HEK293 (cell line): ENCODE data around the gene C12orf42.

Experiments used
- CTCF ChIA-PET: fragments of 350-600 bp; formaldehyde crosslinking; extraction: SDS; loops from one replicate; lab custom pipeline; 2021; ENCODE audit warnings: antibody characterized with exemption; lab: Yijun Ruan, JAX
- POLR2A ChIA-PET: fragments of 300-600 bp; formaldehyde crosslinking; extraction: SDS; loops from one replicate; lab custom pipeline; 2020; ENCODE audit warnings: antibody characterized with exemption, inconsistent platforms; lab: Yijun Ruan, JAX
- H3K27ac ChIP-seq: fragments of 200-500 bp; sonication (Bioruptor generic); 2 replicates; pipeline ENCODE4 v1.5.1; 2014; ENCODE audit warnings: low read depth, low read length, control low read depth, inconsistent platforms; ENCODE audit errors: extremely low read depth
- H3K36me3 ChIP-seq, 2 experiments: fragments of 200-500 bp in 1 of 2; sonication (Bioruptor generic) in 1 of 2; 1 replicate in 1 of 2; 2 replicates in 1 of 2; pipeline ENCODE4 v1.5.1; 2014 to 2017; ENCODE audit warnings: inconsistent platforms in 2 of 2, low read length in 2 of 2; ENCODE audit not compliant: control insufficient read depth in 2 of 2, insufficient read depth in 1 of 2
- H3K4me1 ChIP-seq: fragments of 200-500 bp; sonication (Bioruptor generic); 2 replicates; pipeline ENCODE4 v1.5.1; 2014; ENCODE audit warnings: mild to moderate bottlenecking, low read length, inconsistent platforms; ENCODE audit not compliant: control insufficient read depth, insufficient read depth
- H3K4me3 ChIP-seq: 2 replicates; pipeline ENCODE4 v1.5.1; 2011; ENCODE audit warnings: low read depth, mild to moderate bottlenecking, control low read depth, low read length, moderate library complexity
- H3K9me3 ChIP-seq: fragments of 200-500 bp; sonication (Bioruptor generic); 2 replicates; pipeline ENCODE4 v1.5.1; 2014; ENCODE audit warnings: low read depth, low read length, inconsistent platforms; ENCODE audit not compliant: control insufficient read depth, insufficient read depth
- KLF1 ChIP-seq: fragments of 450-650 bp; formaldehyde crosslinking; IDR thresholded peaks from 2 replicates; pipeline ENCODE4 v1.5.1; 2016; ENCODE audit warnings: missing biosample characterization, missing genetic modification characterization
- YY1 ChIP-seq: fragments of 450-650 bp; formaldehyde crosslinking; IDR thresholded peaks from 2 replicates; pipeline ENCODE4 v1.5.1; 2018; ENCODE audit warnings: missing biosample characterization, missing genetic modification characterization
- ZBTB17 ChIP-seq: fragments of 450-650 bp; formaldehyde crosslinking; IDR thresholded peaks from 2 replicates; pipeline ENCODE4 v1.5.1; 2016; ENCODE audit warnings: missing biosample characterization, missing genetic modification characterization
- ZBTB7A ChIP-seq: fragments of 450-650 bp; formaldehyde crosslinking; IDR thresholded peaks from 2 replicates; pipeline ENCODE4 v1.5.1; 2016; ENCODE audit warnings: low read depth, missing biosample characterization, missing genetic modification characterization
- ZIC2 ChIP-seq: fragments of 450-650 bp; formaldehyde crosslinking; IDR thresholded peaks from 2 replicates; pipeline ENCODE4 v1.5.1; 2016; ENCODE audit warnings: missing biosample characterization, missing genetic modification characterization
- ZNF112 ChIP-seq: fragments of 450-650 bp; formaldehyde crosslinking; IDR thresholded peaks from 2 replicates; pipeline ENCODE4 v1.5.0; 2017; ENCODE audit warnings: missing biosample characterization, missing genetic modification characterization
- ZNF16 ChIP-seq: fragments of 450-650 bp; formaldehyde crosslinking; IDR thresholded peaks from 2 replicates; pipeline ENCODE4 v1.5.1; 2016; ENCODE audit warnings: low read depth, missing biosample characterization, missing genetic modification characterization
- ZNF48 ChIP-seq: fragments of 450-650 bp; formaldehyde crosslinking; IDR thresholded peaks from 2 replicates; pipeline ENCODE4 v1.5.1; 2016; ENCODE audit warnings: missing biosample characterization, missing genetic modification characterization
- ZNF555 ChIP-seq: fragments of 450-650 bp; formaldehyde crosslinking; conservative IDR thresholded peaks from 2 replicates; pipeline ENCODE4 v1.5.1; 2017; ENCODE audit warnings: missing biosample characterization, mild to moderate bottlenecking, missing genetic modification characterization, inconsistent platforms
- ZNF768 ChIP-seq: fragments of 450-650 bp; formaldehyde crosslinking; IDR thresholded peaks from 2 replicates; pipeline ENCODE4 v1.5.1; 2018; ENCODE audit warnings: missing biosample characterization, mild to moderate bottlenecking, missing genetic modification characterization
- TF ChIP-seq, protein P1 (sequence below): IDR thresholded peaks from 2 replicates; pipeline ENCODE4 v1.6.1; 2011; ENCODE audit warnings: mild to moderate bottlenecking, low read depth, low read length, borderline replicate concordance
- TF ChIP-seq, protein P2 (sequence below): fragments of 450-650 bp; formaldehyde crosslinking; IDR thresholded peaks from 2 replicates; pipeline ENCODE4 v1.5.1; 2016; ENCODE audit warnings: missing biosample characterization, missing genetic modification characterization
- TF ChIP-seq, protein P3 (sequence below): fragments of 450-650 bp; formaldehyde crosslinking; IDR thresholded peaks from 2 replicates; pipeline ENCODE4 v1.5.1; 2016; ENCODE audit warnings: missing biosample characterization, missing genetic modification characterization, borderline replicate concordance
- TF ChIP-seq, protein P4 (sequence below): fragments of 450-650 bp; formaldehyde crosslinking; IDR thresholded peaks from 2 replicates; pipeline ENCODE4 v1.5.1; 2016; ENCODE audit warnings: missing biosample characterization, missing genetic modification characterization
- TF ChIP-seq, protein P5 (sequence below): fragments of 450-650 bp; formaldehyde crosslinking; IDR thresholded peaks from 2 replicates; pipeline ENCODE4 v1.5.1; 2016; ENCODE audit warnings: missing biosample characterization, missing genetic modification characterization
- TF ChIP-seq, protein P6 (sequence below): fragments of 450-650 bp; formaldehyde crosslinking; IDR thresholded peaks from 2 replicates; pipeline ENCODE4 v1.5.1; 2016; ENCODE audit warnings: missing biosample characterization, missing genetic modification characterization
- TF ChIP-seq, protein P7 (sequence below): fragments of 450-650 bp; formaldehyde crosslinking; IDR thresholded peaks from 2 replicates; pipeline ENCODE4 v1.5.1; 2016; ENCODE audit warnings: missing biosample characterization, missing genetic modification characterization
- TF ChIP-seq, protein P8 (sequence below): fragments of 450-650 bp; formaldehyde crosslinking; IDR thresholded peaks from 2 replicates; pipeline ENCODE4 v1.5.1; 2016; ENCODE audit warnings: missing biosample characterization, missing genetic modification characterization
- TF ChIP-seq, protein P9 (sequence below): fragments of 450-650 bp; formaldehyde crosslinking; optimal IDR thresholded peaks from 2 replicates; pipeline ENCODE3; 2016; ENCODE audit warnings: missing biosample characterization, mild to moderate bottlenecking, missing genetic modification characterization
- TF ChIP-seq, protein P10 (sequence below): fragments of 450-650 bp; formaldehyde crosslinking; IDR thresholded peaks from 2 replicates; pipeline ENCODE4 v1.5.1; 2016; ENCODE audit warnings: missing biosample characterization, missing genetic modification characterization, low read depth

C12orf42 gene

DNA sequence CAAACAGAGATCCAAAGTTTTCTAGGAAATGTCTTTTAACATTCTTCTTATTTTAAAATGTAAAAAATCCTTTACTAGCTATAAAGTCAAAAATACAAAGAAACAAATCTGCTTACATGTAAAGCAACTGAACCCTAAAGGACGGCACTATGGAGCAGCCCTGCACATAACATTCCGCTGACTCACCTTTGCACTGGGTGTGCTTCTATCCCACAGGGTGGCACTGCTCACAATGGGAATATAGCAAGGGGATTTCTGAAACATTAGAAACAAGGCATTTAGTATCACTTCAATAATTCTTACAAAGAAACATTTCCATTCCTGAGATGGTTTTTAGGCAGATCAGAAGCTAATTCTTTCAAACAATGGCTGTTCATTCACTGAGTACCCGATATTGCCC, 94.3 kb downstream of the C12orf42 start:
- ChIA-PET POLR2A (no interaction called here), CTCF (interaction anchor here (0.8 to 2.1 kb wide), 3 partner anchors 9 to 231 kb away, joined by 3 to 5 read pairs (median 4); no protein-coding TSS in a partner anchor)
- no peak overlapping the region for H3K4me3 ChIP-seq
- H3K36me3 ChIP-seq: no peaks in the 10 kb centered on the region
- no peak overlapping the region for H3K27ac ChIP-seq
- no peaks in the 10 kb centered on the region for H3K9me3 ChIP-seq
- H3K4me1 ChIP-seq: no peaks in the 10 kb centered on the region
- TF ChIP-seq ZIC2 (tag by site-specific recombination) (no peak), ZNF555 (tag by site-specific recombination) (no peak), ZNF48 (no peak), ZNF112 (tag by site-specific recombination) (no peak), ZBTB7A (tag by site-specific recombination) (no peak)
- TF ChIP-seq, protein P1, sequence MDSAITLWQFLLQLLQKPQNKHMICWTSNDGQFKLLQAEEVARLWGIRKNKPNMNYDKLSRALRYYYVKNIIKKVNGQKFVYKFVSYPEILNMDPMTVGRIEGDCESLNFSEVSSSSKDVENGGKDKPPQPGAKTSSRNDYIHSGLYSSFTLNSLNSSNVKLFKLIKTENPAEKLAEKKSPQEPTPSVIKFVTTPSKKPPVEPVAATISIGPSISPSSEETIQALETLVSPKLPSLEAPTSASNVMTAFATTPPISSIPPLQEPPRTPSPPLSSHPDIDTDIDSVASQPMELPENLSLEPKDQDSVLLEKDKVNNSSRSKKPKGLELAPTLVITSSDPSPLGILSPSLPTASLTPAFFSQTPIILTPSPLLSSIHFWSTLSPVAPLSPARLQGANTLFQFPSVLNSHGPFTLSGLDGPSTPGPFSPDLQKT: no peak
- TF ChIP-seq, protein P2, sequence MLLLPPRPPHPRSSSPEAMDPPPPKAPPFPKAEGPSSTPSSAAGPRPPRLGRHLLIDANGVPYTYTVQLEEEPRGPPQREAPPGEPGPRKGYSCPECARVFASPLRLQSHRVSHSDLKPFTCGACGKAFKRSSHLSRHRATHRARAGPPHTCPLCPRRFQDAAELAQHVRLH (tag by site-specific recombination): no peak
- TF ChIP-seq, protein P3, sequence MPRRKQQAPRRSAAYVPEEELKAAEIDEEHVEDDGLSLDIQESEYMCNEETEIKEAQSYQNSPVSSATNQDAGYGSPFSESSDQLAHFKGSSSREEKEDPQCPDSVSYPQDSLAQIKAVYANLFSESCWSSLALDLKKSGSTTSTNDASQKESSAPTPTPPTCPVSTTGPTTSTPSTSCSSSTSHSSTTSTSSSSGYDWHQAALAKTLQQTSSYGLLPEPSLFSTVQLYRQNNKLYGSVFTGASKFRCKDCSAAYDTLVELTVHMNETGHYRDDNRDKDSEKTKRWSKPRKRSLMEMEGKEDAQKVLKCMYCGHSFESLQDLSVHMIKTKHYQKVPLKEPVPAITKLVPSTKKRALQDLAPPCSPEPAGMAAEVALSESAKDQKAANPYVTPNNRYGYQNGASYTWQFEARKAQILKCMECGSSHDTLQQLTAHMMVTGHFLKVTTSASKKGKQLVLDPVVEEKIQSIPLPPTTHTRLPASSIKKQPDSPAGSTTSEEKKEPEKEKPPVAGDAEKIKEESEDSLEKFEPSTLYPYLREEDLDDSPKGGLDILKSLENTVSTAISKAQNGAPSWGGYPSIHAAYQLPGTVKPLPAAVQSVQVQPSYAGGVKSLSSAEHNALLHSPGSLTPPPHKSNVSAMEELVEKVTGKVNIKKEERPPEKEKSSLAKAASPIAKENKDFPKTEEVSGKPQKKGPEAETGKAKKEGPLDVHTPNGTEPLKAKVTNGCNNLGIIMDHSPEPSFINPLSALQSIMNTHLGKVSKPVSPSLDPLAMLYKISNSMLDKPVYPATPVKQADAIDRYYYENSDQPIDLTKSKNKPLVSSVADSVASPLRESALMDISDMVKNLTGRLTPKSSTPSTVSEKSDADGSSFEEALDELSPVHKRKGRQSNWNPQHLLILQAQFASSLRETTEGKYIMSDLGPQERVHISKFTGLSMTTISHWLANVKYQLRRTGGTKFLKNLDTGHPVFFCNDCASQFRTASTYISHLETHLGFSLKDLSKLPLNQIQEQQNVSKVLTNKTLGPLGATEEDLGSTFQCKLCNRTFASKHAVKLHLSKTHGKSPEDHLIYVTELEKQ: no peak
- TF ChIP-seq, protein P4, sequence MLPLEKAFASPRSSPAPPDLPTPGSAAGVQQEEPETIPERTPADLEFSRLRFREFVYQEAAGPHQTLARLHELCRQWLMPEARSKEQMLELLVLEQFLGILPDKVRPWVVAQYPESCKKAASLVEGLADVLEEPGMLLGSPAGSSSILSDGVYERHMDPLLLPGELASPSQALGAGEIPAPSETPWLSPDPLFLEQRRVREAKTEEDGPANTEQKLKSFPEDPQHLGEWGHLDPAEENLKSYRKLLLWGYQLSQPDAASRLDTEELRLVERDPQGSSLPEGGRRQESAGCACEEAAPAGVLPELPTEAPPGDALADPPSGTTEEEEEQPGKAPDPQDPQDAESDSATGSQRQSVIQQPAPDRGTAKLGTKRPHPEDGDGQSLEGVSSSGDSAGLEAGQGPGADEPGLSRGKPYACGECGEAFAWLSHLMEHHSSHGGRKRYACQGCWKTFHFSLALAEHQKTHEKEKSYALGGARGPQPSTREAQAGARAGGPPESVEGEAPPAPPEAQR (tag by site-specific recombination): no peak
- TF ChIP-seq, protein P5, sequence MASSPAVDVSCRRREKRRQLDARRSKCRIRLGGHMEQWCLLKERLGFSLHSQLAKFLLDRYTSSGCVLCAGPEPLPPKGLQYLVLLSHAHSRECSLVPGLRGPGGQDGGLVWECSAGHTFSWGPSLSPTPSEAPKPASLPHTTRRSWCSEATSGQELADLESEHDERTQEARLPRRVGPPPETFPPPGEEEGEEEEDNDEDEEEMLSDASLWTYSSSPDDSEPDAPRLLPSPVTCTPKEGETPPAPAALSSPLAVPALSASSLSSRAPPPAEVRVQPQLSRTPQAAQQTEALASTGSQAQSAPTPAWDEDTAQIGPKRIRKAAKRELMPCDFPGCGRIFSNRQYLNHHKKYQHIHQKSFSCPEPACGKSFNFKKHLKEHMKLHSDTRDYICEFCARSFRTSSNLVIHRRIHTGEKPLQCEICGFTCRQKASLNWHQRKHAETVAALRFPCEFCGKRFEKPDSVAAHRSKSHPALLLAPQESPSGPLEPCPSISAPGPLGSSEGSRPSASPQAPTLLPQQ (tag by site-specific recombination): no peak

DNA sequence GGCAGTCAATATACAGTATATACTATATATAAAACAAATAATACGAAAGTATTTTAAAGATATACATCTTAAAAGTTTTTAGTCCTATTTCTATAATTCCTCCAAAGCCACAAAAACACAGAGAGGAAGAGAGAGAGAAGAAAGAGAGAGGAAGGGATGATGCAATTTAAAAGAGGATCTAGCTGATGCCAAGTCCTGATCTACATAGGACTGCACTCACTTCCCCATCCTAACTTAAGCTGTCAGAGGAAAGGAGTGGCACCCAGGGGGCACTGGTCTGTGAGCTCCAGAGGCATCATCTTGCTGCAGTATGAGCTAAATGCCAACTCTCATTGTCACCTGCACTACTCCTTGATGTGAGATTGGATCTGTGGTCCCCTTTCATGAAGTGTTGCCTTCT, 95.8 kb downstream of the C12orf42 start:
- no peak overlapping the region for H3K4me3 ChIP-seq
- H3K36me3 ChIP-seq: no peaks in the 10 kb centered on the region
- ChIA-PET POLR2A (no interaction called here), CTCF (interaction anchor here (2.1 kb wide), 1 partner anchor 232 kb away, joined by 5 read pairs; no protein-coding TSS in a partner anchor)
- H3K4me1 ChIP-seq: no peaks in the 10 kb centered on the region
- H3K27ac ChIP-seq: no peak overlapping the region
- no peaks in the 10 kb centered on the region for H3K9me3 ChIP-seq
- TF ChIP-seq ZNF768 (tag by site-specific recombination): no peak
- TF ChIP-seq YY1 (tag by site-specific recombination): no peak
- TF ChIP-seq KLF1 (tag by site-specific recombination): no peak
- TF ChIP-seq, protein P6, sequence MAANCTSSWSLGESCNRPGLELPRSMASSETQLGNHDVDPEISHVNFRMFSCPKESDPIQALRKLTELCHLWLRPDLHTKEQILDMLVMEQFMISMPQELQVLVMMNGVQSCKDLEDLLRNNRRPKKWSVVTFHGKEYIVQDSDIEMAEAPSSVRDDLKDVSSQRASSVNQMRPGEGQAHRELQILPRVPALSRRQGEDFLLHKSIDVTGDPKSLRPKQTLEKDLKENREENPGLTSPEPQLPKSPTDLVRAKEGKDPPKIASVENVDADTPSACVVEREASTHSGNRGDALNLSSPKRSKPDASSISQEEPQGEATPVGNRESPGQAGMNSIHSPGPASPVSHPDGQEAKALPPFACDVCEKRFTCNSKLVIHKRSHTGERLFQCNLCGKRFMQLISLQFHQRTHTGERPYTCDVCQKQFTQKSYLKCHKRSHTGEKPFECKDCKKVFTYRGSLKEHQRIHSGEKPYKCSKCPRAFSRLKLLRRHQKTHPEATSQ (tag by site-specific recombination): no peak
- no peak for TF ChIP-seq ZNF16 (tag by site-specific recombination)
- TF ChIP-seq, protein P7, sequence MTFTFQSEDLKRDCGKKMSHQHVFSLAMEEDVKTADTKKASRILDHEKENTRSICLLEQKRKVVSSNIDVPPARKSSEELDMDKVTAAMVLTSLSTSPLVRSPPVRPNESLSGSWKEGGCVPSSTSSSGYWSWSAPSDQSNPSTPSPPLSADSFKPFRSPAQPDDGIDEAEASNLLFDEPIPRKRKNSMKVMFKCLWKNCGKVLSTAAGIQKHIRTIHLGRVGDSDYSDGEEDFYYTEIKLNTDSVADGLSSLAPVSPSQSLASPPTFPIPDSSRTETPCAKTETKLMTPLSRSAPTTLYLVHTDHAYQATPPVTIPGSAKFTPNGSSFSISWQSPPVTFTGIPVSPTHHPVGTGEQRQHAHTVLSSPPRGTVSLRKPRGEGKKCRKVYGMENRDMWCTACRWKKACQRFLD (tag by site-specific recombination): no peak
- TF ChIP-seq, protein P8, sequence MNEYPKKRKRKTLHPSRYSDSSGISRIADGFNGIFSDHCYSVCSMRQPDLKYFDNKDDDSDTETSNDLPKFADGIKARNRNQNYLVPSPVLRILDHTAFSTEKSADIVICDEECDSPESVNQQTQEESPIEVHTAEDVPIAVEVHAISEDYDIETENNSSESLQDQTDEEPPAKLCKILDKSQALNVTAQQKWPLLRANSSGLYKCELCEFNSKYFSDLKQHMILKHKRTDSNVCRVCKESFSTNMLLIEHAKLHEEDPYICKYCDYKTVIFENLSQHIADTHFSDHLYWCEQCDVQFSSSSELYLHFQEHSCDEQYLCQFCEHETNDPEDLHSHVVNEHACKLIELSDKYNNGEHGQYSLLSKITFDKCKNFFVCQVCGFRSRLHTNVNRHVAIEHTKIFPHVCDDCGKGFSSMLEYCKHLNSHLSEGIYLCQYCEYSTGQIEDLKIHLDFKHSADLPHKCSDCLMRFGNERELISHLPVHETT (tag by site-specific recombination): no peak
- TF ChIP-seq, protein P9, sequence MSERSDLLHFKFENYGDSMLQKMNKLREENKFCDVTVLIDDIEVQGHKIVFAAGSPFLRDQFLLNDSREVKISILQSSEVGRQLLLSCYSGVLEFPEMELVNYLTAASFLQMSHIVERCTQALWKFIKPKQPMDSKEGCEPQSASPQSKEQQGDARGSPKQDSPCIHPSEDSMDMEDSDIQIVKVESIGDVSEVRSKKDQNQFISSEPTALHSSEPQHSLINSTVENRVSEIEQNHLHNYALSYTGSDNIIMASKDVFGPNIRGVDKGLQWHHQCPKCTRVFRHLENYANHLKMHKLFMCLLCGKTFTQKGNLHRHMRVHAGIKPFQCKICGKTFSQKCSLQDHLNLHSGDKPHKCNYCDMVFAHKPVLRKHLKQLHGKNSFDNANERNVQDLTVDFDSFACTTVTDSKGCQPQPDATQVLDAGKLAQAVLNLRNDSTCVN (tag by site-specific recombination): no peak
- TF ChIP-seq ZBTB17: no peak
- TF ChIP-seq, protein P10, sequence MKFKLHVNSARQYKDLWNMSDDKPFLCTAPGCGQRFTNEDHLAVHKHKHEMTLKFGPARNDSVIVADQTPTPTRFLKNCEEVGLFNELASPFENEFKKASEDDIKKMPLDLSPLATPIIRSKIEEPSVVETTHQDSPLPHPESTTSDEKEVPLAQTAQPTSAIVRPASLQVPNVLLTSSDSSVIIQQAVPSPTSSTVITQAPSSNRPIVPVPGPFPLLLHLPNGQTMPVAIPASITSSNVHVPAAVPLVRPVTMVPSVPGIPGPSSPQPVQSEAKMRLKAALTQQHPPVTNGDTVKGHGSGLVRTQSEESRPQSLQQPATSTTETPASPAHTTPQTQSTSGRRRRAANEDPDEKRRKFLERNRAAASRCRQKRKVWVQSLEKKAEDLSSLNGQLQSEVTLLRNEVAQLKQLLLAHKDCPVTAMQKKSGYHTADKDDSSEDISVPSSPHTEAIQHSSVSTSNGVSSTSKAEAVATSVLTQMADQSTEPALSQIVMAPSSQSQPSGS: no peak
